ENCODE results near the gene GAK.

The GAK gene

DNA sequence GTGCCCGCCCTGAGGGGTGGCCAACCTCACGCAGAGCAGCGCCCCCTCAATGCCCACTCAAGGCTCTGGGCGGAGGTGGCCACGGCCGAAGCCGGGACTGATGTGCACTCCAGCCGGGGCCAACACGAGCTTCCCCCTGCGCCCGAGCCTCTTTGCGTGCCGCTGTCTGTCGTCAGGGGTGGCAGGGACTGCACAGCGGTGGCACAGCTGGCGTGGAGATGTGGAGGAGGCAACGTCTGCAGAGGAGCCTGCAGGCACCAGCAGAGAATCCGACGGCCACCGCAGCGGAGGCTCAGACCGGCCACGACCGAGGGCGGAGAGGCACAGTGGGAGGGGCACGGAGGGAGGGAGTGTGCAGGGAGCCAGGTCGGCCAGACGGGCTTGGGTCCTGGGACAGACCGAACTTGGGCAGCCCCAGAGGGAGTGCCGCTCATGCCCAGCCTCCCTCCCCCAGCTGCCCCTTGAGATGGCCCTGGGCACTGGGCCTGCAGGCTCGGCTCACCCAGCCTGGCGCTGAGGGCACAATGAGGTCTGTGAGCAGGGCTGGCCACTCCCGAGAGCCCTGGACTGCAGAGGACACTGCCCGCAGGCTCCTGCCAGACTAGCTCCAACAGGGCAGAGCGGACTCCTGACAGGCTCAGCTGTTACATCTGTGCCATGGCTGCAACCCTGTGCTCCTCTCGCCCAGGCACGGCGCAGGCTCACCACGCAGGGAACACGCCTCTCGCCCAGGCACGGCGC, 59.7 kb downstream of the GAK start:
- no peak for DNase-seq (ENCODE audit: low read depth, low spot score)

DNA sequence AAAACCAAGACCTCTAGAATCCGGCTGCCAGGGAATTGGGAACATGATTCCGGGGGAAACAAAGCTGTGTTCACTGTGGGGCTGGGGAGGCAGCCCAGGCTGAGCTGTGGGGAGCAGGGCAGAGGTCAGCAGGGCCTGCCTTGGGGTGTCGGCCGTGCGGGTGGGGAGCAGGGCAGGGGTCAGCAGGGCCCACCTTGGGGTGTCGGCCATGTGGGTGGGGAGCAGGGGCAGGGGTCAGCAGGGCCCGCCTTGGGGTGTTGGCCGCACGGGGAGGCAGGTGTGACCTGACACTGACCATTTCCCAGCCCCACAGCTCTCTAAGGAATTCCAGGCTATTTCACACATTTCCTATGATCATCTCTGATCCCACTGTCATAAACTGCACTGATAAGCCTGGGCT, 60.6 kb downstream of the GAK start:
- DNase-seq (ENCODE audit: low read depth, low spot score) = no peak

DNA sequence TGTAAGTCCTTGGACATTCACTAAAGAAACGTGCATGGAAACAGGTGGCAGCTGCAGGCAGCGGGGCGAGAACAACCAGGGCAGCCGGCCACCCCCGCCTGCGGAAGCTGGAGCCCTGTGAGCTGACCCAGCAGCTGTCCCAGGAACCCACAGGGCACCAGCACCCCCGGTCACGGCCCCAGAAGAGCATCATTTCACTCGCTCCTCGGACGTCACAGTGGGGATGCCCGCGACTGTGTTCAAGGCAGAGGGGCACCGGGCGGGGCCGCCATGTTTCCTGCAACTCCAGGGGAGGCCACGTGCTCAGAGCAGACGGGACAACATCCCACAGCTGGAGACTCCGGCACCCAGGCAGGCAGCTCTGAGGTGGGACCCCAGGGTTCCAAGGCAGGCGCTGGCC, 61.2 kb downstream of the GAK start:
- DNase-seq (ENCODE audit: low read depth, low spot score) = no peak

DNA sequence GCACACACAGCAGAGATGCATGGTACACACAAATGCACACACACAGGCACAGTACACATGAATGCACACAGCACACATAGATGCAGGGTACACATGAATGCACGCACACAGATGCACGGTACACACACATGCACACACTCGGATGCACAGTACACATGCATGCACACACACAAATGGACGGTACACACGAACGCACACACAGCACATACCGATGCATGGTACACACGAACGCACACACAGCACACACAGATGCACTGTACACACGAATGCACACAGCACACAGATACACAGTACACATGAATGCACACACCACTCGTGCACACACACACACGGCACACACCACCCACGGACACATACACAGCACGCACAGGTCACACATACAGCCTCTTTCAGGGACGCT, 62.3 kb downstream of the GAK start:
- DNase-seq (ENCODE audit: low read depth, low spot score) = no peak

DNA sequence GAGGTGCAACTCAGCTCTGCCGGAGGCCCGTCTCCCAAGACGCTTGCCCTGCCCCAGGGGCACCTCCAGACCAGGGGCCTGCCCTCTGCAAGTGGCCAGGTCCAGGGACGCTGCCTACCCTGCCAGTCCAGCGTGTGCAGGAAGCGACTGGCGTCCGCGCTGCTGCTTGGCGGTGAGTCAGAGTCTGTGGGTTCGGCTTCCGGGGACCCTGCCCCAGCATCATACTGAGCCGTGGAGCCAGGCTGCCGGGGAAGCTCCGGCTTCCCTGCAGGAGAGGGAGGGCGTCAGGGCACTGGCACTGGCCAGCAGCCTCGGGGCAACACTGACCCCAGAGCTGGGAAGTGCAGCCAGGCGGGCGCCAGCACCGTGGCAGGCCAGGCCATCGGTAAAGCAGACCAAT, 63.7 kb downstream of the GAK start:
- DNase-seq (ENCODE audit: low read depth, low spot score) = no peak

DNA sequence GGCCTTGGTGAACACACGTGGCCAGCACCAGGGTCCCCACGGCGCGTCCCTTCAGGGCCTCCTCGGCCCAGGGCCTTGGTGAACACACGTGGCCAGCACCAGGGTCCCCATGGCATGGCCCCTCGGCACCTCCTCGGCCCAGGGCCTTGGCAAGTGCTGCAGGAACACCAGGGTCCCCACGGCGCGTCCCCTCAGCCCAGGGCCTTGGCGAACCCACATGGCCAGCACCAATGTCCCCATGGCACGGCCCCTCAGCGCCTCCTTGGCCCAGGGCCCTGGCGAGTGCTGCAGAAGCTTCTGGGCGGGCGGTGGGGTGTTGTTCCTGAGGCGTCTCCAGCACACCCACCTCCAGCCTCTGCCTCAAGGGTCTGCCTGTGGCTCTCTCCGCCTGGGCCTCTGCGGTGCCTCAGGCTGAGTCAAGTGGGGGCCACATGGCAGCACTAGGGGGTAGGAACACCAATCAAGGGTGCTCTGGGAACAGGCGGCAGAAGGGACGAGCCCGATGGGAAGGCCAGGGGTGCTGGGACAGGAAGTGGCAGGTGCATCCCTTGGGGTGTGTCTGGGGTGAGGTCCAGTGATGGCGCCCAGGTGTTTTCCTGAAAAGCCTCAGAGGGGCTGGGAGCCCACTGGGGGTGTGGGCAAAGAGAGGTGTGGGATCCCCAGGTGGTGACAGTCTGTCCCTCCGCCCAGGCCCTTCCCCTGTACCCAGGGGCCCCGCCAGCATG, 64.4 kb downstream of the GAK start:
- DNase-seq (ENCODE audit: low read depth, low spot score) = no peak

DNA sequence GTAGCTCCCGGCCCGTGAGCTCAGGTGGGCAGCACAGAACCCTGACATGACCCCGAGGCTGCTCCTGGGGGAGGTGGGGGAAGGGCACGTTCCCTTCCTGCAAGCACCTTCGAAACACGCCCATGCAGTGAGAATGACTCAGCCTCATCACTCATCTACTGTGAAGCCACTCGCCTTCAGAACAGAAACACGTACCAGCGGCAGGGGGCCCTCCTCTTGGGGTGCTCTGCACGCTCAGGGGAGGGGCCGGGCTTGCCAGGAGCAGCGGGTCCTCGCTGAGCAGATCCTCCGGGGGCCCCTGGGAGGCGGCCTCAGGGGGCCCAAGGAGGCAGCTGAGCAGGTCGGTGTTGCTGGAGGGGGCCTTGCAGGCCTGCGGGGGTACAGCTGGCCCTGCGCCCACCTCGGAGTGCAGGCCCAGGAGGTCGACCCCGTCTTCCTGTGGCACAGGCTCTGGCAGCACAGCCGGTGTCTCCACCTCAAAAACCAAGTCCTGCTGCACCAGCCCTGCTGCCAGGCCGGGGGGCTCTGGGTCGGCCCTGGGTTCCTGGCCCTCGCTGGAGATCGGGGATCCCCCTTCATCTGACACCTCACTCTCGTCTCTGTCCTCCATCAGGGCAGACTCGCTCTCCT, 65.2 kb downstream of the GAK start:
- DNase-seq (ENCODE audit: low read depth, low spot score) = no peak

DNA sequence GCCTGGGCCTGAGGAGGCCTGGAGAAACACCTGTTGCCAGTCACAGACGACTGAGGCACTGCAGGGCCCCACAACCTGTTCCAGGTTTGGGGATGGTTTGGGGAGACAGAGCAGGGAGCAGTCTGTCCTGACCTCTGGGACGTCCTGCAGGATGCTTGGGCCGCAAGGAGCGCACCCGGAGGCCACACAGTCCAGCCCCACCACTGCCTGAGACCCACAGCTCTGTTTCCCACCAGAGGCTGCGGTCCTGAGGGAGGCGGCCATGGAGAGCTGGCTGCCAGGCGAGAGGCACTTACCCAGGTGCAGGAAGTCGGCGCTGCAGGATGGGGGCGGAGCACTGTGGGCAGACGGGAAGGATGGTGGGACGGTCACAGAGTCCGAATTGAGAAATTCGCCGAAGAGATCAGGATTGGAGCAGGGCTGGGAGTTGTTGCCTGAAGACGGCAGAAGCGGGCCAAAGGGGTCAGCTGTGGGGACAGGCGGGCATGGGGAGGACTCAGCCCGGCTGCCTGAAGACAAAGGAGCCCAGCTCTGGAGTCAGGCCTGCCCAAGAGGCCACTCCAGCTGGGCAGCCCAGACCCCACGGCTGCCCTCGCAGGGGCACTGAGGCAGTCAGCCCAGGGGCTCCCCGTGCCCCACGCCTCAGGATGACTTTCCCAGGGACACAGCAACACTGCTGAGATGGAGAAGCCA, 65.9 kb downstream of the GAK start:
- DNase-seq (ENCODE audit: low read depth, low spot score) = no peak

DNA sequence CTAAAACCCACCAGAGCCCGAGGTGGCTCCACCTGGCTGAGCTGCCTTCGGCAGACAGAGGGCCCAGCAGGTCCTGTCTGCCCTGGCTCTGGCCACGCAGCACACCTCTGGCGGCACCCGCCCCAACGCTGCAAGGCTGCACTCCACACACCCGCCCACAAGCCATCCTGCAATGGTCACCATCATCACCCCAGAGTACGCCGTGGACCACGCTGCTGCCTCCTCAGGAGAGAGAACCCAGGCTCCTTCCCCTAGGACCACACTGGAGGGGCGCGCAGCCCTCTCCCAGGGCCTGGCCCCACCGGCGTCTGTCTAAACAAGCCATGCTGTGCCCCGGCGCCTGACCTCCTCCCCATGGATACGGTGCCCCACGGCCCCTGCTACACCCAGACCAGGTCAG, 66.5 kb downstream of the GAK start:
- no peak for DNase-seq (ENCODE audit: low read depth, low spot score)

DNA sequence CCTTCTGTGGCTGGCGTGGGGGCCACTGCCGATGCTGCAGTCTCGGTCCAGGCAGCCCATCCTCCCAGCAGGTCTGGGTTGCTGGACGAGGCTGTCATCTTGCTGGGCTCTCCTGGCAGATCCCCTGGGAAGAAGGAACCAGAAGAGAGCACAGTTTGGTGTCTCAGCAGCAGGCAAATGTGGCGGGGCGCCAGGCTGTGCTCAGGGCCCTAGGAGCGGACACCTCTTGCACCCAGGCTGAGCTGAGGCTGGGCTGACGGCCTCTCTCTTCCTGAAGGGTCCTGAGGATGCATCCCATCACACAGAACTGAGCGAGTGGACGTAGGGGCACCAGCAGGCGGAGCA, 67.0 kb downstream of the GAK start:
- DNase-seq (ENCODE audit: low read depth, low spot score) = no peak

DNA sequence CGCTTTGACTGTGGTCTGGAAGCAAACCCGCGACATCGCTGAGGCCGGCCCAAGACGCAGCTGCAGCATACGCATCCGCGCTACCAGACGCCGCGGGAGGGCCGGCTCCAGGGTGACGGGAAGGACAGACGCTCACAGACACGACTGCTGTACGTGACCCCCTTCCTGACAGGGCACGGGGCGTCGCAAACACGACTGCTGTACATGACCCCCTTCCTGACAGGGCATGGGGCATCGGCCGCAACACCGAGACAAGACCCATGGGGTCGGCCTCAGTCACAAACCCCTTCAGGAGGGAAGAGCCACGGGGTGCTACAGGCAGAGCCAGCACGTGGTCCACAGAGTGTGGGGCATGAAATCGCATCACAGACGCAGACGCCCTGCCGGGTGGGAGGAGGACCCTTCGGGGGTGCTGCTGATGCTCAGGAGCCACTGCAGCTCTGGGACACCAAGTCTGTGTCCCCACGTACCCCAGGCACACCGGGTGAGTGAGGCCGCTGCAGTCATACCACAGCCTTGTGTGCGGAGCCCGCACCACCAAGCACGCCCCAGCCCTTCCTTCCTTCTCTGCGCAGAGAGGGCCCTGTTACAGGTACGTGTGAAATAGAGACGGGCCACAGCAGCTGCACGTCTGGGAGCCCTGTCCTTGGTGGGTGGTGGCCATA, 67.5 kb downstream of the GAK start:
- no peak for DNase-seq (ENCODE audit: low read depth, low spot score)

DNA sequence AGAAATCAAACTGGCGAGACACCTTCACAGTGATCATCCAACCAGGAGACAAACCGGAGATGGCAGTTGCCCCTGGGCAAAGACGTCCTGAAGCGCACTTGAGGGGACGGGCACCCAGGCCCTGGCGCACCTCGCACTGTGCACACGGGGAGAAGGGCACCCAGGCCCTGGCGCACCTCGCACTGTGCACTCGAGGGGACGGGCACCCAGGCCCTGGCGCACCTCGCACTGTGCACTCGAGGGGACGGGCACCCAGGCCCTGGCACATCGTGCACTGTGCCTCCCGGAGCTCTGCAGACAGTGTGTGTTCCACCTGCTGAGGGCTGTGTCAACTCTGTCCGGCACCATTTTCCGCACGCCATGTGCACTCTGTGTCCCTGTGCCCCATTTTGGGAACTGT, 71.6 kb downstream of the GAK start:
- no peak for DNase-seq (ENCODE audit: low read depth, low spot score)

DNA sequence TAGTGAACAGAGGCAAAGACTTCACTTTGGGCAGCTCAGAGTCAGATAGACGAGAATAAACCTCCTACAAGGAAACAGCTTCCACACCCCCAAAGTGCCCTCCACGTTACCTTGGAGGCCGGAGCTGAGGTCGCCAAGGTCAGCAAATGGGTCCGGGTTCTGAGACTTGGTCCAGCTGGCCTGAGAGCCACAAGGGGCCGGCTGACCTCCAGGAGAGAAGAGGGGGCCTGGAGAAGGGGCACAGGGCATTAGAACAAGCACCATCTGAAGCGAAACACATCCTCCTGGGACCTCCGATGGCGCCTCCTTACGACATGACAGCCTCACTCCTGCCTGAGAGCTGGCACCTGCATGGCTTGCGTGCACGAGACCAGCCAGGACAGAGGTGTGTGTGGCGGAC, 72.6 kb downstream of the GAK start:
- no peak for DNase-seq (ENCODE audit: low read depth, low spot score)

DNA sequence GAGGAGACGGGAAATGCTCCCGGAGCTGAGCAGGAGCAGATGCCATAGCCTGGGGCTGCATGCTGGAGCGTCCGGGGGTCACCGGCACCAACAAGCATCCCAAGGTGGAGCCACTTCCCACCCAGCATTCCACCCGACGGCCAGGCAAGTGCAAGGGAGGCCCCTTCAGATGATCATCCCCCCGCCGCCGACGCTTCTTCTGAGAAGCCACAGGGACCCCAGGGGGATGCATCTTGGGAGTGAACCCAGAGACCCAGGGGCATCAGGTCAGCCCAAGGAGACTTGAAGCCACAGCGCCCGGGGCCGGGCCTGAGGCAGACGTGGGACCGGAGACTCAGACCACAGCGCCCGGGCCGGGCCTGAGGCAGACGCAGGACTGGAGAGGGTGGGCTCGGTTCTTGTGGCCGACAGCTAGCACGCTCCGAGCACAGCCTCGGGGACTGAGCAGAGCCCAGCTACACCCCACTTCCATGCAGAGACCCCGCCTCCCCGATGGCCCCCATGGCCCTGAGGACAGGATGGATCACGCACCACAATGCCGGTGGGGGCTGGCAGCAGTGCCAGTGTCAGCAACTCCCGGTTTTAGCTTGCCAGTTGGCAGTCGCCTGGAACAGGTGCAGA, 73.2 kb downstream of the GAK start:
- DNase-seq (ENCODE audit: low read depth, low spot score) = no peak

DNA sequence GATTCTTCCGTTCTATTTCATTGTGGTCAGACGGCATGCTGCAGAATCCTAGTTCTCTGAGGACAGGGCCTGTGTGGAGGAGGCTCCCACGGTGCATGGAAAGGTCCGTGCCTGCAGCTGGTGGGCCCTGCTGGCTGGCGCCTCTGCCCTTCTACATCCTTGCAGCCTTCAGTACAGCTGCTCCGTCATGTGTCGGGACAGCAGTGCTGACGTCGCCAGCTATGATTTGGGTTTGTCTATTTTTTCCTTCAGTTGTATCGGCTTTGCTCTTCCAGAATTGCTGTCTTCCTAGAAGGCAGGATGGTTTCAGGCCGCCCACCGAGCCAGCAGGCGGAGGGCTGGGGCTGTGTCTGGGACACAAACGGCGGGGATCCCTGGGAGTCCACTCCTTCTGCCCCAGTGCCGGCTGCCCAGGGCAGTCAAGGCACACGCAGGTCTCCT, 74.1 kb downstream of the GAK start:
- no peak for DNase-seq (ENCODE audit: low read depth, low spot score)

DNA sequence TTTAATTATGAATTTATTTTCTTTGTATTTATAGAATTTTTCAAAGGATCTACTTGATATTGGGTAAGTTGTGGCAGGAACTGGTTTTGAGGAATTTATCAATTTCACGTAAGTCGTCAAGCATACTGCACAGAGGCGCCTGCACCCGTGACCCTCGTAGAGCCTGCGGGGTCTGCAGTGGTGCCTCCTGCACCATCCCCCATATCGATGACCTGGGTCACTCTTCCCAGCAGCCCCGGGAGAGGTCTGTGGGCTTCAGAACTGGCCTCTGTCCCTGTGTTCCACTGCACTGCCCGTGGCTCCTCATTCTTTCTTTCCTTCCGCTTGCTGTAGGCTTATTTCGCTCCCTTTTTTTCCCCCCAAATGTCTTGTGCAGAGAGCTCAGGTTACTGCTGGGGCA, 74.7 kb downstream of the GAK start:
- DNase-seq (ENCODE audit: low read depth, low spot score) = no peak

DNA sequence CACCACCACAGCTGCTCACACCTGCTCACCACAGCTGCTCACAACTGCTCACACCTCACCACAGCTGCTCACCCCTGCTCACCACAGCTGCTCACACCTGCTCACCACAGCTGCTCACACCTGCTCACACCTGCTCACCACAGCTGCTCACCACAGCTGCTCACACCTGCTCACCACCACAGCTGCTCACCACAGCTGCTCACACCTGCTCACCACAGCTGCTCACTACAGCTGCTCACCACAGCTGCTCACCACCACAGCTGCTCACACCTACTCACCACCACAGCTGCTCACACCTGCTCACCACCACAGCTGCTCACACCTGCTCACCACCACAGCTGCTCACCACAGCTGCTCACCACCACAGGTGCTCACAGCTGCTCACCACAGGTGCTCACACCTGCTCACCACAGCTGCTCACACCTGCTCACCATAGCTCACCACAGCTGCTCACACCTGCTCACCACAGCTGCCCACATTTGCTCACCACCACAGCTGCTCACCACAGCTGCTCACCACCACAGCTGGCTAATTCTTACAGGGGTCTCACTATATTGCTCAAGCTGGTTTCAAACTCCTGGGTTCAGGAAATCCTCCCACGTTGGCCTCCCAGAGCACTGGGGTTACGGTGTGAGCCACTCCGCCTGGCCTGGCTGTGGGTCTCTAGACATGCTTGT, 75.8 kb downstream of the GAK start:
- no peak for DNase-seq (ENCODE audit: low read depth, low spot score)

DNA sequence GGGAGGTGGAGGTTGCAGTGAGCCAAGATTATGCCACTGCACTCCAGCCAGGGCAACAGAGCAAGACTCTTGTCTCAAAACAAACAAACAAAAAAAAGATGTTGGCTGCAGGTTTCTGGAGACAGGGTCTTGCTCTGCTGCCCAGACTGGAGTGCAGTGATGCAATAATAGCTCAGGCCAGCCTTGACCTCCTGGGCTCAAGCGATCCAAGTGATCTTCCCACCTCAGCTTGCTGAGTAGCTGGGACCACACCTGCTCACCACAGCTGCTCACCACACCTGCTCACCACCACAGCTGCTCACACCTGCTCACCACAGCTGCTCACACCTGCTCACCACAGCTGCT, 76.3 kb downstream of the GAK start:
- DNase-seq (ENCODE audit: low read depth, low spot score) = no peak

DNA sequence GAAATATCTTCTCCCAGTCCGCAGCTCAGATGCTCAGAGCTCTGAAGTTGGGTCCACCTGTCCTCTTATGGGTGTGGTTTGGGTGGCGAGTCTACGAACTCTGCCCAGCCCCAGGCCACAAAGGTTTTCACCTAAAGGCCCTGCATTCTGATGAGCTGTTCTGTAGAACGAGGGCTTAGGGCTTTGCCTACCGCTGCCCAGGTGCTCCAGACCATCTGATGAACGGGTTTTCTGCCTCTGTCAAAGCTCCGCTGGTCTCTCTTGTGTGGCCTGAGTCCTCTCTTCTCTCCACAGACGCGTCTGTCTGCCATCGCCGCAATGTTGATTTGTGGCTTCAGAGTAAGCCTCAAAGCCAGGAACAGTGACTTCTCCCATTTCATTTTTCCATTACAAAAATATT, 77.8 kb downstream of the GAK start:
- DNase-seq (ENCODE audit: low read depth, low spot score) = no peak

DNA sequence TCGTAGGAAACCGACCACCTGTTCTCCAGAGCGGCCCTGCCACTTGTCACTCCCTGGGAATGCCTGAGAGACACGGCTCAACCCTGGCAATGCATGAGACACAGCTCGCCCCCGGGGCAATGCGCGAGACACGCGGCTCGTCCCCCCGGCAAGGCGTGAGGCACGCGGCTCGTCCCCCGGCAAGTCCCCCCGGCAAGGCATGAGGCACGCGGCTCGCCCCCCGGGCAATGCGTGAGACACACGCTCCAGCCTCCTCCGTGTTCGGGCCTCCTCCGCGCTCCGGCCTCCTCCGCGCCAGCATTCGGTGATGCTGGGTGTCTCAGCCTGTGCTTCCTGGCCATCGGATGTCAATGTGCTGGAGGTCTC, 78.7 kb downstream of the GAK start:
- DNase-seq (ENCODE audit: low read depth, low spot score) = no peak
